HepG2 (cell line): ENCODE results near the gene MYPN. TPM values are rescaled to one million over a fixed set of nuclear protein-coding genes. Genes with fewer than 3 reads are reported as not detected.
A peak's percentile ranks its signal among the peaks of the same experiment; 100 is the strongest.

Source experiments
- ATF7-NPFF ChIP-seq: sonication (generic); formaldehyde crosslinking; IDR thresholded peaks from 2 replicates; pipeline ENCODE4 v1.8.1; 2023; ENCODE audit warnings: mild to moderate bottlenecking, low read depth, missing genetic modification reagents, moderate library complexity
- CBX5 ChIP-seq: sonication (generic); formaldehyde crosslinking; IDR thresholded peaks from 2 replicates; pipeline ENCODE4 v1.4.0; 2020; ENCODE audit warnings: missing genetic modification reagents, borderline replicate concordance
- E2F2 ChIP-seq: sonication (generic); formaldehyde crosslinking; IDR thresholded peaks from 2 replicates; pipeline ENCODE4 v1.4.0; 2020; ENCODE audit warnings: missing genetic modification reagents, borderline replicate concordance
- FOXK2 ChIP-seq: fragments of 450-650 bp; IDR thresholded peaks from 2 replicates; pipeline ENCODE4 v1.6.1; 2016
- KDM6A ChIP-seq: IDR thresholded peaks from 2 replicates; pipeline ENCODE4 v1.6.1; 2016; ENCODE audit warnings: low read depth
- MYPOP ChIP-seq: sonication (generic); formaldehyde crosslinking; IDR thresholded peaks from 2 replicates; pipeline ENCODE4 v1.8.1; 2023; ENCODE audit warnings: mild to moderate bottlenecking, moderate library complexity, missing genetic modification reagents
- RCOR2 ChIP-seq: IDR thresholded peaks from 2 replicates; pipeline ENCODE4 v1.6.1; 2016; ENCODE audit warnings: missing biosample characterization, missing genetic modification reagents
- REXO4 ChIP-seq: sonication (generic); formaldehyde crosslinking; IDR thresholded peaks from 2 replicates; pipeline ENCODE4 v1.8.0; 2022; ENCODE audit warnings: missing genetic modification reagents, mild to moderate bottlenecking, borderline replicate concordance
- TCF7 ChIP-seq: sonication (generic); IDR thresholded peaks from 2 replicates; pipeline ENCODE4 v1.6.1; 2016; ENCODE audit warnings: antibody characterized with exemption, low read depth
- TEAD2 ChIP-seq: sonication (generic); formaldehyde crosslinking; IDR thresholded peaks from 2 replicates; pipeline ENCODE4 v1.9.0; 2021; ENCODE audit warnings: missing genetic modification reagents
- TOPORS ChIP-seq: sonication (generic); formaldehyde crosslinking; IDR thresholded peaks from 2 replicates; pipeline ENCODE4 v1.8.0; 2023; ENCODE audit warnings: mild to moderate bottlenecking, missing genetic modification reagents
- TSC22D2 ChIP-seq: sonication (generic); formaldehyde crosslinking; IDR thresholded peaks from 2 replicates; pipeline ENCODE4 v1.5.1; 2020; ENCODE audit warnings: missing genetic modification reagents, mild to moderate bottlenecking, borderline replicate concordance
- ZBTB39 ChIP-seq: sonication (generic); formaldehyde crosslinking; IDR thresholded peaks from 2 replicates; pipeline ENCODE4 v1.5.0; 2020; ENCODE audit warnings: missing genetic modification reagents
- ZNF337 ChIP-seq: sonication (generic); formaldehyde crosslinking; IDR thresholded peaks from 2 replicates; pipeline ENCODE4 v1.5.1; 2020; ENCODE audit warnings: missing genetic modification reagents, low read depth, mild to moderate bottlenecking, borderline replicate concordance
- ZNF615 ChIP-seq: sonication (generic); formaldehyde crosslinking; IDR thresholded peaks from 2 replicates; pipeline ENCODE4 v1.5.0; 2020; ENCODE audit warnings: mild to moderate bottlenecking, missing genetic modification reagents, borderline replicate concordance
- polyA plus RNA-seq, 8 experiments: library from polyadenylated mRNA; depleted of rRNA in 3 of 8; stranded (reverse) in 7 of 8; unstranded in 1 of 8; fragments of >200 nt; fragmentation: Illumina TruSeq in 4 of 8; extraction: Trizol in 4 of 8; gene quantifications; 2 replicates each; pipeline versions ENCODE4 v1.2.1 to v1.2.3, GENCODE V29; 2011 to 2016; ENCODE audit warnings: low read depth in 4 of 8, missing spikeins in 1 of 8, mixed read lengths in 1 of 8; ENCODE audit not compliant: insufficient read depth in 1 of 8
- total RNA-seq, 5 experiments: library from RNA; depleted of rRNA; stranded (reverse); fragments of >200 nt; fragmentation: Illumina TruSeq; extraction: Trizol; gene quantifications; 2 replicates each; pipeline ENCODE4 v1.2.3, GENCODE V29; 2016; ENCODE audit warnings: low read depth in 1 of 5
- TF ChIP-seq, protein P1 (sequence below): sonication (generic); formaldehyde crosslinking; IDR thresholded peaks from 2 replicates; pipeline ENCODE4 v1.5.0; 2020; ENCODE audit warnings: missing genetic modification reagents
- TF ChIP-seq, protein P2 (sequence below): sonication (generic); formaldehyde crosslinking; IDR thresholded peaks from 2 replicates; pipeline ENCODE4 v1.5.0; 2020; ENCODE audit warnings: missing genetic modification reagents, mild to moderate bottlenecking, borderline replicate concordance
- TF ChIP-seq, protein P3 (sequence below): sonication (generic); formaldehyde crosslinking; IDR thresholded peaks from 2 replicates; pipeline ENCODE4 v1.8.0; 2022; ENCODE audit warnings: missing genetic modification reagents, mild to moderate bottlenecking, inconsistent platforms, borderline replicate concordance

The MYPN gene
- total and polyA plus RNA-seq, 2 of the 13 experiments (the other 11 are each of a cell fraction or from before 2014, with no cell fraction given) = not detected

DNA sequence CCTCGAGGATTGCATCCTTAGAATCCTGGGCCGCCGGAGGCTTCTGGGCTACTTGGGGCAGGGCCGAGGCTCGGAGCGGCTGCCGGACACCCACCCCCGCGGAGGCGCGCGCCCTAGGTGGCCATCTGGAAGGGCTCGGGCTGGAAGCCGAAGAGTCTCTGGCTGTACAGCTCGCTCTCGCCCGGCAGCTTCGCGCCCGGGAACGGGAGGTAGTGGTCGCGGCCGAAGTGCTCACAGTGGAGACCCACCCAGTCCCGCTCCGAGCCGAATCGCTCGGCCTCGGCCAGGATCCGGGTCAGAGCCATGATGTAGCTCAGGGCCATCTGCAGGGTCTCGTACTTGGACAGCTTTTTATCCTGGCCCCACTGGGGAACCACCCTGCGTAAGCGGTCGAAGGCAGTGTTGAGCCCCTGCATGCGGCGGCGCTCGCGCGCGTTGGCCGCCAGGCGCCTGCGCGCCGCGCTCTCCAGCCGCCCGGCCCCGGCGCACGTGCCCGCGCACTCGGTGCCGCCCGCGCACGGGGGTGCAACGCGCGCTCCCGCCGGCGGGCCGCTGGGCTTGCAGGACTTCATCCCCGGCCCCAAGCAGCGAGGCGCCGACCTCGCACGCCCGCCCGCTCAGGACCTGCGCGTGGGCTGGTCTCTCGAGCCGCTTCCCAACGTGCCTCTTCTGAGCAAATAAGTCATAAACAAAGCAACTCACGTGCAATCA is 122.0 kb downstream of the MYPN start (continued):
- TF ChIP-seq REXO4 (CRISPR knock-in tag) (no peak), FOXK2 (no peak), ZBTB39 (CRISPR knock-in tag) (peak; percentile 74; the same call in 1 of the 2 replicates), TEAD2 (0 out of 2 replicates have a peak, but pooled peaks have one; percentile 57), MYPOP (CRISPR knock-in tag) (peak; percentile 87), ATF7-NPFF (peak; percentile 75; the same call in 1 of the 2 replicates), CBX5 (CRISPR knock-in tag) (no peak), KDM6A (CRISPR knock-in tag) (no peak), TSC22D2 (CRISPR knock-in tag) (no peak), ZNF337 (CRISPR knock-in tag) (no peak), ZNF615 (0 out of 2 replicates have a peak, but pooled peaks have one; percentile 28), RCOR2 (no peak), TCF7 (no peak), TOPORS (CRISPR knock-in tag) (no peak), E2F2 (peak; percentile 72; the same call in 1 of the 2 replicates)
- TF ChIP-seq, protein P1, sequence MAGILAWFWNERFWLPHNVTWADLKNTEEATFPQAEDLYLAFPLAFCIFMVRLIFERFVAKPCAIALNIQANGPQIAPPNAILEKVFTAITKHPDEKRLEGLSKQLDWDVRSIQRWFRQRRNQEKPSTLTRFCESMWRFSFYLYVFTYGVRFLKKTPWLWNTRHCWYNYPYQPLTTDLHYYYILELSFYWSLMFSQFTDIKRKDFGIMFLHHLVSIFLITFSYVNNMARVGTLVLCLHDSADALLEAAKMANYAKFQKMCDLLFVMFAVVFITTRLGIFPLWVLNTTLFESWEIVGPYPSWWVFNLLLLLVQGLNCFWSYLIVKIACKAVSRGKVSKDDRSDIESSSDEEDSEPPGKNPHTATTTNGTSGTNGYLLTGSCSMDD (CRISPR knock-in tag) = peak; percentile 83; the same call in 1 of the 2 replicates
- TF ChIP-seq, protein P2, sequence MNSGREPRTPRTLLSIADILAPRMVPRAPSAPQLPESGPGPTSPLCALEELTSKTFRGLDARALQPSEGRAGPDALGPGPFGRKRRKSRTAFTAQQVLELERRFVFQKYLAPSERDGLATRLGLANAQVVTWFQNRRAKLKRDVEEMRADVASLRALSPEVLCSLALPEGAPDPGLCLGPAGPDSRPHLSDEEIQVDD (CRISPR knock-in tag) = no peak
- TF ChIP-seq, protein P3, sequence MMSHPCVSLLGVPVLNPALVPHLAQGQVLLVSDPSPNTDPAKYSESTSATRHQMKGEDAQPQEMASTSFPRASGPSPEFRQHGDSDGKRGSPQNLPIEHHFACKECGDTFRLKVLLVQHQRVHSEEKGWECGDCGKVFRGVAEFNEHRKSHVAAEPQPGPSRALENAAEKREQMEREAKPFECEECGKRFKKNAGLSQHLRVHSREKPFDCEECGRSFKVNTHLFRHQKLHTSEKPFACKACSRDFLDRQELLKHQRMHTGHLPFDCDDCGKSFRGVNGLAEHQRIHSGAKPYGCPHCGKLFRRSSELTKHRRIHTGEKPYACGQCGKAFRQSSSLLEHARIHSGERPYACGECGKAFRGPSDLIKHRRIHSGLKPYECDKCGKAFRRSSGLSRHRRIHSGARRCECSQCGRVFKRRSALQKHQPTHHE (CRISPR knock-in tag) = peak; percentile 59; the same call in 1 of the 2 replicates
